SH-SY5Y (cell line): ENCODE data around the gene NF1.

Experiments used
- GATA2 ChIP-seq: IDR thresholded peaks from 2 replicates; pipeline ENCODE4 v1.6.1; 2011; ENCODE audit warnings: mild to moderate bottlenecking, low read depth, low read length
- GATA3 ChIP-seq: IDR thresholded peaks from 2 replicates; pipeline ENCODE4 v1.6.1; 2011; ENCODE audit warnings: low read depth, mild to moderate bottlenecking, low read length, moderate library complexity

DNA sequence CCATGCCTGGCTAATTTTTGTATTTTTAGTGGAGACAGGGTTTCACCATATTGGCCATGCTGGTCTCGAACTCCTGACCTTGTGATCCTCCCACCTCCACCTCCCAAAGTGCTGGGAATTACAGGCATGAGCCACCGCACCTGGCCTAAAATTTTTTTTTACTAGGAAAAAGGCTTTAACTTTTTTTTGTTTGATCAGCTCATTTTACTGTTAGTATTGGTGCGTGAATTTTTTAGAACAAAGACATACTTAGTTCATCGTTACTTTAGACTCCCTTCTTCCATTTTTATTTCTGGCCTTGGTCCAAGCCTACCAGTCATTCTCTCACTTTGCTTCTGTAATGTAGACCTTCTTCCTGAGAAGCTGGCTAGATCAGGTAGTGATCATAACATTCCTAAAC lies 271.3 kb downstream of the NF1 start:
- TF ChIP-seq GATA2 (no peak), GATA3 (no peak)
